GM18526 (cell line): ENCODE data around the gene BATF.

Source experiments
- POLR2A ChIP-seq: IDR thresholded peaks from 3 replicates; pipeline ENCODE4 v1.6.1; 2011; ENCODE audit not compliant: insufficient read length; ENCODE audit errors: extremely low read depth

BATF gene

GRCh38 chr14:75495399-75495798 lies 26.9 kb upstream of the BATF start:
- no peak for TF ChIP-seq POLR2A

- no peak for TF ChIP-seq POLR2A
These were observed 26.4 kb upstream of the BATF start for GRCh38 chr14:75495882-75496281.

GRCh38 chr14:75496755-75497154 lies 25.5 kb upstream of the BATF start:
- no peak for TF ChIP-seq POLR2A

- TF ChIP-seq POLR2A: no peak
These were observed 25.1 kb upstream of the BATF start for GRCh38 chr14:75497191-75497590.

- TF ChIP-seq POLR2A: no peak
These were observed 24.6 kb upstream of the BATF start for GRCh38 chr14:75497701-75498100.

- TF ChIP-seq POLR2A: no peak
These were observed 23.0 kb upstream of the BATF start for GRCh38 chr14:75499084-75499875.

GRCh38 chr14:75501080-75501479 lies 21.2 kb upstream of the BATF start:
- no peak for TF ChIP-seq POLR2A

GRCh38 chr14:75504411-75504810 lies 17.9 kb upstream of the BATF start:
- TF ChIP-seq POLR2A: no peak

- no peak for TF ChIP-seq POLR2A
These were observed 15.3 kb upstream of the BATF start for GRCh38 chr14:75506930-75507329.

GRCh38 chr14:75510547-75510946 lies 11.7 kb upstream of the BATF start:
- TF ChIP-seq POLR2A: no peak

GRCh38 chr14:75511201-75511600 lies 11.1 kb upstream of the BATF start:
- TF ChIP-seq POLR2A: no peak

GRCh38 chr14:75513911-75514672 lies 8.2 kb upstream of the BATF start:
- no peak for TF ChIP-seq POLR2A

GRCh38 chr14:75514673-75515628 lies 7.3 kb upstream of the BATF start:
- no peak for TF ChIP-seq POLR2A

GRCh38 chr14:75515629-75515996 lies 6.7 kb upstream of the BATF start:
- no peak for TF ChIP-seq POLR2A

- TF ChIP-seq POLR2A: no peak
These were observed 3.6 kb upstream of the BATF start for GRCh38 chr14:75518625-75519024.
